Activated naive CD8-positive, alpha-beta T cell treated with anti-CD3 and anti-CD28 coated beads, Interleukin-2, amount 50 U/mL, for 24 hours (primary cell): ENCODE measurements around the gene FEZF2.

ENCODE experiments used
- ATAC-seq: fragments of 150-1000 bp; cut with Tn5 transposase; one replicate; pipeline ENCODE4 v1.10.0; 2021
- DNase-seq: peaks from one replicate; pipeline ENCODE4 v3.0.0; 2021
- H3K27ac Mint-ChIP-seq: one replicate; pipeline ENCODE4 v1.8.0; 2021; ENCODE audit warnings: mild to moderate bottlenecking, mixed read lengths
- H3K27me3 Mint-ChIP-seq: one replicate; pipeline ENCODE4 v1.8.0; 2021; ENCODE audit warnings: mixed read lengths
- H3K36me3 Mint-ChIP-seq: one replicate; pipeline ENCODE4 v1.8.0; 2021; ENCODE audit warnings: low read depth, mixed read lengths
- H3K4me1 Mint-ChIP-seq: one replicate; pipeline ENCODE4 v1.8.0; 2021; ENCODE audit warnings: mixed read lengths
- H3K4me3 Mint-ChIP-seq: one replicate; pipeline ENCODE4 v1.8.0; 2021; ENCODE audit warnings: mild to moderate bottlenecking, moderate library complexity, mixed read lengths
- H3K9me3 Mint-ChIP-seq: one replicate; pipeline ENCODE4 v1.8.0; 2021; ENCODE audit warnings: mixed read lengths

Gene FEZF2

DNA sequence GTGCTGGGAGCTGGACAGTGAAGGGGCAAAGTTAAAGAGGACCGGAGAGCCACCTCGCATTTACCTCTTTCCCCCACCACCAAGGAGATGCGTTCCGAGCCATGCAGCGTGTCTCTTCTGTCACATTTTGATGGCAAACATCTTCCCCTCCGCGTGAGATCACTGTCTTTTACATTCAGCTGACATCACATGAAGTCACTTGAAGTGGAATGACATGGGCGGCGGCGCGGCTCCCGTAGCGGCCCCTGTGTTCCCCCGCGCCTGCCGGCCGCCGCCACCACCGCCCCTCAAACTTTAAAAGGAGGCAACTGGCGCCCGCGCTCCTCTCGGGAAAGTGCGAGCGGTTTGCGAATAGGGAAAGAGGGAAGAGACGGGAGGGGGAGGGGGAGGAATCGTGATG, at the start of gene FEZF2:
Gene FEZF2 (minus strand): TSS at position 336 of the 400 bp plus-strand sequence. CDS start 682 bp downstream, outside the sequence.
- H3K4me3 Mint-ChIP-seq = no peak within 1 kb of the TSS
- no peaks in the 10 kb centered on the region for H3K36me3 Mint-ChIP-seq
- H3K9me3 Mint-ChIP-seq = no peaks in the 10 kb centered on the region
- DNase-seq = no peak
- H3K27me3 Mint-ChIP-seq = peaks cover 76% of the 10 kb centered on the region
- H3K4me1 Mint-ChIP-seq = peaks cover 10% of the 10 kb centered on the region
- no peak within 1 kb of the TSS for H3K27ac Mint-ChIP-seq
- no peak for ATAC-seq

GRCh38 chr3:62421207-62421606, 47.9 kb upstream of the FEZF2 start:
- Mint-ChIP-seq H3K27ac (no peak overlapping the region), H3K27me3 (peaks cover 2% of the 10 kb centered on the region), H3K36me3 (no peaks in the 10 kb centered on the region), H3K4me3 (no peak overlapping the region), H3K4me1 (no peaks in the 10 kb centered on the region), H3K9me3 (no peaks in the 10 kb centered on the region)
- DNase-seq (no peak), ATAC-seq (no peak)

- peaks cover 2% of the 10 kb centered on the region for H3K27me3 Mint-ChIP-seq
Measured at GRCh38 chr3:62416144-62416543, 42.8 kb upstream of the FEZF2 start.

GRCh38 chr3:62415312-62415801, 42.0 kb upstream of the FEZF2 start:
- Mint-ChIP-seq H3K27ac (no peak overlapping the region), H3K9me3 (no peaks in the 10 kb centered on the region), H3K27me3 (peaks cover 2% of the 10 kb centered on the region), H3K4me3 (no peak overlapping the region), H3K36me3 (no peaks in the 10 kb centered on the region), H3K4me1 (no peaks in the 10 kb centered on the region)
- no peak for ATAC-seq
- DNase-seq = no peak

More at GRCh38 chr3:62416144-62416543, 42.8 kb upstream of the FEZF2 start:
- H3K9me3 Mint-ChIP-seq = no peaks in the 10 kb centered on the region
- ATAC-seq (no peak), DNase-seq (no peak)
- no peaks in the 10 kb centered on the region for H3K36me3 Mint-ChIP-seq
- H3K4me1 Mint-ChIP-seq = no peaks in the 10 kb centered on the region
- H3K4me3 Mint-ChIP-seq = no peak overlapping the region
- no peak overlapping the region for H3K27ac Mint-ChIP-seq

DNA sequence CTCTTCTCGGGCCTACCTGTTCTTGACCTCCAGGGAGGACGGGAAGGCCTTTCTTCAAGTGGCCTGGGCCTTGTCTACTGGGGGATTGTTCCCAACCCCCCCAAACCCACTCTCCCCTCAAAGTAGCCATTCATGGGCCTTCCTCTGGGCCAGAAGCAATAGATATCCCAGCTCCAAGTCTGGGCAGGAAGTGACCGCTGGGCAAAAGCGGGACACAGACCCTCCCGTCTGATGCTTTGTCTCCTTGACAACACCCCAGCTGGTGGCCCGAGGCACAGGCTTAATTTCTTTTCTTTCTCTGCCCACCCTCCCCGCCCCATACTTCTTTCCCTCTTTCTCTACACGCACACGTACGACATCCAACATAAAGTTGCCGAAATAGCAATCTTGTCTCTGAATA, 41.4 kb upstream of the FEZF2 start:
- H3K36me3 Mint-ChIP-seq = no peaks in the 10 kb centered on the region
- peaks cover 2% of the 10 kb centered on the region for H3K27me3 Mint-ChIP-seq
- no peak overlapping the region for H3K4me3 Mint-ChIP-seq
- no peaks in the 10 kb centered on the region for H3K9me3 Mint-ChIP-seq
- no peak for ATAC-seq
- no peak overlapping the region for H3K27ac Mint-ChIP-seq
- no peaks in the 10 kb centered on the region for H3K4me1 Mint-ChIP-seq
- no peak for DNase-seq

- no peaks in the 10 kb centered on the region for H3K9me3 Mint-ChIP-seq
Measured at GRCh38 chr3:62413687-62414086, 40.3 kb upstream of the FEZF2 start.

GRCh38 chr3:62406945-62407344, 33.6 kb upstream of the FEZF2 start:
- Mint-ChIP-seq H3K27ac (no peak overlapping the region), H3K4me1 (no peaks in the 10 kb centered on the region), H3K27me3 (peaks cover 2% of the 10 kb centered on the region), H3K36me3 (no peaks in the 10 kb centered on the region), H3K4me3 (no peak overlapping the region), H3K9me3 (no peaks in the 10 kb centered on the region)
- ATAC-seq = no peak
- DNase-seq = no peak

More at GRCh38 chr3:62413687-62414086, 40.3 kb upstream of the FEZF2 start:
- no peaks in the 10 kb centered on the region for H3K36me3 Mint-ChIP-seq
- no peak overlapping the region for H3K27ac Mint-ChIP-seq
- no peak for ATAC-seq
- H3K4me1 Mint-ChIP-seq = no peaks in the 10 kb centered on the region
- no peak overlapping the region for H3K4me3 Mint-ChIP-seq
- H3K27me3 Mint-ChIP-seq = peaks cover 2% of the 10 kb centered on the region
- DNase-seq = no peak

GRCh38 chr3:62405566-62405965, 32.2 kb upstream of the FEZF2 start:
- no peaks in the 10 kb centered on the region for H3K9me3 Mint-ChIP-seq
- H3K27ac Mint-ChIP-seq = no peak overlapping the region
- no peaks in the 10 kb centered on the region for H3K36me3 Mint-ChIP-seq
- peaks cover 2% of the 10 kb centered on the region for H3K27me3 Mint-ChIP-seq
- H3K4me3 Mint-ChIP-seq = no peak overlapping the region
- no peak for DNase-seq
- no peak for ATAC-seq
- no peaks in the 10 kb centered on the region for H3K4me1 Mint-ChIP-seq

DNA sequence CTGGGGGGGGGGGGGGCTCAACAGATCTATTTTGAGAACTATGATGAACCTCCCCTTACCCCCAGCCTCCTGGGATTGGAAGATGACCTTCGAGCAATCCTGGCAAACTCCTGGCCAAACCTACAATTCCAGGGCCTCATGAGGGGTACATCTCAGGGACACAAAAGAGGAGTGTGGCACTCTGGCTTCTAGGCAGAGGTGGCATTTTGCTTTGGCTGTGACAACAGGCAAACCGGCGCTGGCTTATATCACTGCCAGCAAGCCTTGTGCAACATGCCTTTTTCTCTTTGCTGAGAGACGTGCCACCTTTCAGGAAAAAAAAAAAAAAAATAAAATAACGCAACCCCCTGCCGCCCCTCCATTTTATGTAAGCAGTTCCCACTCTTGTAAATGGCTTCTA, 31.8 kb upstream of the FEZF2 start:
- DNase-seq (no peak), ATAC-seq (no peak)
- Mint-ChIP-seq H3K9me3 (no peaks in the 10 kb centered on the region), H3K27ac (no peak overlapping the region), H3K36me3 (no peaks in the 10 kb centered on the region), H3K4me1 (no peaks in the 10 kb centered on the region), H3K4me3 (no peak overlapping the region), H3K27me3 (peaks cover 2% of the 10 kb centered on the region)

DNA sequence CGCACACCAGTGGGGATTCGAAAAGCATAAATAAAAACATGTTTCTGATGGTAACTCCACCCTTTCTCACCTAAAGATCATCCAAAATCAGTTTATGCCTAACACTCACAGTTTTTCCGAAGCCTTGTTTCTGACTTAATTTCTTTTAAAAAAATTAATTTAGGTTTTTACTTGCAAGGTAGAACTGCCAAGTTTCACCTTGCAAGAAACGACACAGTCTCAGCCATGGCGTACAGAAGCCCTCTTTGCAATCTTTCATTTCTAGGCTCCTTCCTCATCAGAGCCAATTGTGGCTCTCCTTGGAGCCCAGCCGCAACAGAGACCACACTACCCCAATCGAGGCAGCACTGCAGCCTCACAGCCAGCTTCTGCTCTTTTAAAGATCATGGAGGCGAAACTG, 31.0 kb upstream of the FEZF2 start:
- Mint-ChIP-seq H3K9me3 (no peaks in the 10 kb centered on the region), H3K27me3 (peaks cover 2% of the 10 kb centered on the region), H3K4me3 (no peak overlapping the region), H3K27ac (no peak overlapping the region), H3K4me1 (no peaks in the 10 kb centered on the region), H3K36me3 (no peaks in the 10 kb centered on the region)
- ATAC-seq = no peak
- no peak for DNase-seq

GRCh38 chr3:62403765-62404164, 30.4 kb upstream of the FEZF2 start:
- no peaks in the 10 kb centered on the region for H3K36me3 Mint-ChIP-seq
- DNase-seq (no peak), ATAC-seq (no peak)
- H3K4me1 Mint-ChIP-seq = no peaks in the 10 kb centered on the region
- peaks cover 2% of the 10 kb centered on the region for H3K27me3 Mint-ChIP-seq
- H3K9me3 Mint-ChIP-seq = no peaks in the 10 kb centered on the region
- H3K4me3 Mint-ChIP-seq = no peak overlapping the region
- no peak overlapping the region for H3K27ac Mint-ChIP-seq

DNA sequence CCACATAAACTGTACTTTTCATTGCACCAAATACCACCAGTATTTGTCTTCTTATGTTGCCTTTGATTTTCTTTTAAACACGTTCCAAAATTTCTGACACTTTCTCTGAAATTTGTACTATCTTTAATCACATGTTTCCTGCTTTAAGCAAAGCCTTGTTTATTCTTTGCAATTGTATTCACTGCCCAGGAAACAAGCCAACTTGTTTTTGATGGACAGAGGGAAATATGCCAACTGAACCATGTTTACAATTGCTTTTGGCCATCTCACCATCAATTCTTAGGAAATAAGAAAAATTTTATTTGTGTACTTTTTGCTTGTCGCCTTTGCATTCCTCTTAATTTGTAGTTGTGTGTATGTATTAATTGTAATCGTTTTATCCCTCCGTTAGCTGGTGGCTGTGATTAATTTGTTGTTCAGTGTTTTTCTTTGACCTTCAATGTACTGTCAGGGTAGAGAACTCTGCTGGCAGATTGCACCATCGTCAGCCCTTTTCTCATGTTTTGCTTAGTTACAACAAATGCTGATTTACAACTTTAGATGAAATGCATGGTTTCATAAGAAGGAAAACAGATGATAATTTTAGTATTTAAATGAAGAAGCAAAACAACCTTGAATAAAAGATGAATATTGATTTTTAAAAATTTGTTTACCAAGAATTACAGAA, 19.4 kb upstream of the FEZF2 start:
- Mint-ChIP-seq H3K4me3 (no peak overlapping the region), H3K9me3 (peaks cover 4% of the 10 kb centered on the region)

GRCh38 chr3:62387251-62387650, 13.9 kb upstream of the FEZF2 start:
- H3K36me3 Mint-ChIP-seq = no peaks in the 10 kb centered on the region
- no peak overlapping the region for H3K27ac Mint-ChIP-seq

More for the DNA sequence above, 19.4 kb upstream of the FEZF2 start:
- no peak for ATAC-seq
- no peaks in the 10 kb centered on the region for H3K4me1 Mint-ChIP-seq
- peaks cover 11% of the 10 kb centered on the region for H3K27me3 Mint-ChIP-seq
- peaks cover 2% of the 10 kb centered on the region for H3K36me3 Mint-ChIP-seq
- DNase-seq = no peak
- no peak overlapping the region for H3K27ac Mint-ChIP-seq

GRCh38 chr3:62379321-62379798, 6.0 kb upstream of the FEZF2 start:
- Mint-ChIP-seq H3K36me3 (no peaks in the 10 kb centered on the region), H3K4me3 (no peak overlapping the region), H3K27me3 (peaks cover 62% of the 10 kb centered on the region), H3K27ac (no peak overlapping the region), H3K4me1 (peaks cover under 1% of the 10 kb centered on the region), H3K9me3 (peaks cover 6% of the 10 kb centered on the region)
- DNase-seq (no peak), ATAC-seq (no peak)

More at GRCh38 chr3:62387251-62387650, 13.9 kb upstream of the FEZF2 start:
- H3K4me1 Mint-ChIP-seq = no peaks in the 10 kb centered on the region
- DNase-seq (no peak), ATAC-seq (no peak)
- H3K4me3 Mint-ChIP-seq = no peak overlapping the region
- H3K9me3 Mint-ChIP-seq = peaks cover 10% of the 10 kb centered on the region
- H3K27me3 Mint-ChIP-seq = peaks cover 13% of the 10 kb centered on the region

- H3K27me3 Mint-ChIP-seq = peaks cover 67% of the 10 kb centered on the region
- peaks cover 4% of the 10 kb centered on the region for H3K4me1 Mint-ChIP-seq
- ATAC-seq (no peak), DNase-seq (no peak)
- H3K9me3 Mint-ChIP-seq = peaks cover 6% of the 10 kb centered on the region
- no peak overlapping the region for H3K4me3 Mint-ChIP-seq
- no peaks in the 10 kb centered on the region for H3K36me3 Mint-ChIP-seq
- H3K27ac Mint-ChIP-seq = no peak overlapping the region
Measured at GRCh38 chr3:62378921-62379320, 5.6 kb upstream of the FEZF2 start.
